GM18502 (cell line): ENCODE results near the gene SAMHD1.
"Not testable (repeated sequence)": the region's sequence is repeated elsewhere in the genome, so short reads cannot be mapped to it uniquely, and the experiment has no call there.

Experiments used
- ATAC-seq: cut with Tn5 transposase; IDR thresholded peaks from one replicate; pipeline ENCODE4 v1.9.1; 2021; ENCODE audit warnings: mild to moderate bottlenecking; ENCODE audit not compliant: unreplicated experiment, poor library complexity

The SAMHD1 gene

GRCh38 chr20:36920334-36920730, 31.2 kb downstream of the SAMHD1 start:
- ATAC-seq = no peak

GRCh38 chr20:36919715-36920333, 31.7 kb downstream of the SAMHD1 start:
- ATAC-seq = no peak

DNA sequence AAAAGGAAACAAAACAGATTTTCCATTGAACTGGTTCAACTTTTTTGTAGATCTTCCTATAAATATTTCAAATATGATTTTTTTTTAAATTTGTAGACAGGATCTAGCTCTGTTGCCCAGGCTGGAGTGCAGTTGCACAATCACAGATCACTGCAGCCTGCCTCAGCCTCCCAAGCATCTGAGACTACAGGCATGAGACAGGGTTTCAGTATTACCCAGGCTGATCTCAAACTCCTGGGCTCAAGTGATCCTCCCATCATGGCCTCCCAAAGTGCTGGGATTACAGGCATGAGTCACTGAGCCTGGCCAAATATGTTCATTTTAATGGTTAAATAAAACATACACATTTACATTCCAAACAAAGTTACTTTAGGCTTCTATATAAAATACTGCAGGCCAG, 33.6 kb downstream of the SAMHD1 start:
- ATAC-seq = no peak

GRCh38 chr20:36917240-36917639, 34.3 kb downstream of the SAMHD1 start:
- ATAC-seq = no peak

GRCh38 chr20:36916199-36916598, 35.3 kb downstream of the SAMHD1 start:
- ATAC-seq = no peak

DNA sequence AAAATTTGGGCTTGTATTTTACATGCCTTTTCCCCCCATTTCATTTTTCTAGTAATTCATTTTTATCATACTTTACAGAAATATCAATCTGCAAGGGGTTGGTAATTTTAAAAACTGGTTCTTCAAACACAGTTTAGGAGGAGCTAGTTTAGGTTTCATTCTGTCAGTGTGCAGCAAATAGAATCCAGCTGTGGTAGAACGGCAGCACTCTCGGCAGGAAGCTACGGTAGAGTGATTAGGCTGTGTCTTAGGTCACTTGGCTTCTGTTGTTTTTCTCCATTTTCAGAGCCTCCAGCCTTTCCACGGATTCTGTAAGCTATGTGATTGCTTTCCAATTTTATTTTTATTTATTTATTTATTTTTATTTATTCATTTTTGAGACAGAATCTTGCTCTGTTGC, 42.9 kb downstream of the SAMHD1 start:
- no peak for ATAC-seq

GRCh38 chr20:36906086-36906485, 45.4 kb downstream of the SAMHD1 start:
- ATAC-seq = not testable (repeated sequence)

DNA sequence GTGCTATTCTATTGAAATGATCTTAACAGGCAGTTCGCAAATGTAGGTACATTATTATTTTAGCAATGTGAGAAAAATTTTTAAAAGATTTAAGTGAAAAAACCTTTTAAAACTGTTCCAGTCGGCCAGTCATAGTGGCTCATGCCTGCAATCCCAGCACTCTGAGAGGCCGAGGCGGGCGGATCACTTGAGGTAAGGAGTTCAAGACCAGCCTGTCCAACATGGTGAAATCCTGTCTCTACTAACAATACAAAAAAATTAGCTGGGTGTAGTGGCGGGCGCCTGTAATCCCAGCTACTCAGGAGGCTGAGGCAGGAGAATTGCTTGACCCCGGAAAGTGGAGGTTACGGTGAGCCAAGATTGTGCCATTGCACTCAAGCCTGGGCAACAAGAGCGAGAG, 45.9 kb downstream of the SAMHD1 start:
- not testable (repeated sequence) for ATAC-seq

GRCh38 chr20:36904690-36905089, 46.8 kb downstream of the SAMHD1 start:
- no peak for ATAC-seq

- no peak for ATAC-seq
Measured at GRCh38 chr20:36895036-36895435, 56.5 kb downstream of the SAMHD1 start.

DNA sequence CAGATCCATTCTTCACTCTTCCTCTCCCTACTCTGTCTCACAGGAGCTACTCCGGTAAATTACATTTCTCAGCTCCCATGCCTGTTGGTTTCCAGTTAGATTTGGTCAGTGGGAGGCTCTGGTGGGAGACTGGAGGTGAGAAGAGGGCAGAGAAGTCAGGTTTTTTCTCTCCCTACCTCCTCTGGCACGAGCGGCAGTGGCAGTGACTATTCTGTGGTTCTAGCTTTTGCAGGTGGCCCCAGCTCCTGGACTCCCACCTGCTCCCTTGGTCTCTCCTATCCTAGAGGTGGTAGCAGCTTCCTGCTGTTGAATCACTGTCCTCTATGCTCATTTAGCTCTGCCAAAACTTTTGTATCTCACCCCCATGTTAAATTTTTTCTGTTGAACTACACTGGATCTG, 57.7 kb downstream of the SAMHD1 start:
- ATAC-seq = no peak

GRCh38 chr20:36891211-36891610, 60.3 kb downstream of the SAMHD1 start:
- no peak for ATAC-seq

DNA sequence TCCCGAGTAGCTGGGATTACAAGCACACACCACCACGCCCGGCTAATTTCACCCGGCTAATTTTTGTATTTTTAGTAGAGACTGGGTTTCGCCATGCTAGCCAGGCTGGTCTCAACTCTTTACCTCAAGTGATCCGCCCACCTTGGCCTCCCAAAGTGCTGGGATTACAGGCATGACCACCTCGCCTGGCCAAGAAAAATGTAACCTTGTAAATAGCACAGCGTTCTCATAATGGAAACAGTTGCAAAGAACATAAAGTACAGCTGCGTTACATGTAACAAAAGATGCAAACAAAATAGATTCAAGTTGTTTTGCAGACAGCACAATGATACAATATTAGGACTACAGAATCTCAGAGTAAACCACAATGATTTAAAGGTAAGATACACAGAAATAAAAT, 60.9 kb downstream of the SAMHD1 start:
- ATAC-seq = no peak

DNA sequence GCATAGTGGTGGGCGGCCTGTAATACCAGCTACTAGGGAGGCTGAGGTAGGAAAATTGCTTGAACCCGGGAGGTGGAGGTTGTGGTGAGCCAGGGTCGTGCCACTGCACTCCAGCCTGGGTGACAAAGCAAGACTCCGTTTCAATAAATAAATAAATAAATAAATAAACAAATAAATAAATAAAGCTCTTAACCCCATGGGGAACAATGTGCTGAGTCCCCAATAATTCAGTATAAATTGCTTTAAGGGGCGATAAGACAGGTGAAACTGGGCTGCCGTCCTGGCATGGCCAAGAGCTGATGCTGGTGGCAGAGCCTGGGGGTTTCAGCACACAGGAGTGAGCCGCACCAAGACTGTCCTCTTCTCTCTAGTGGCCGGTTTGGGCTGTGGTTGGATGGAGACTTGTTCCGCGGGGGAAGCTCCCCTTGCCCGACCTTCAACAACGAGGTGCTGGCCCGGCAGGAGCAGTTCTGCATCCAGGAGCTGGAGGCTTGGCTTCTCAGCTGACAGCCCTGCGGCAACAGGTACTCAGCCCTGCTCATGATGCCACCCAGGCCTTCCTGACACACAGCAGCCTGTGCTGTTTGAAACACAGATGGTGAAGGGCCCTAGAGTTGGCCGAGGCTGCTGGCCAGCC, 62.5 kb downstream of the SAMHD1 start:
- no peak for ATAC-seq

- ATAC-seq = no peak
Measured at GRCh38 chr20:36887752-36888090, 63.8 kb downstream of the SAMHD1 start.

DNA sequence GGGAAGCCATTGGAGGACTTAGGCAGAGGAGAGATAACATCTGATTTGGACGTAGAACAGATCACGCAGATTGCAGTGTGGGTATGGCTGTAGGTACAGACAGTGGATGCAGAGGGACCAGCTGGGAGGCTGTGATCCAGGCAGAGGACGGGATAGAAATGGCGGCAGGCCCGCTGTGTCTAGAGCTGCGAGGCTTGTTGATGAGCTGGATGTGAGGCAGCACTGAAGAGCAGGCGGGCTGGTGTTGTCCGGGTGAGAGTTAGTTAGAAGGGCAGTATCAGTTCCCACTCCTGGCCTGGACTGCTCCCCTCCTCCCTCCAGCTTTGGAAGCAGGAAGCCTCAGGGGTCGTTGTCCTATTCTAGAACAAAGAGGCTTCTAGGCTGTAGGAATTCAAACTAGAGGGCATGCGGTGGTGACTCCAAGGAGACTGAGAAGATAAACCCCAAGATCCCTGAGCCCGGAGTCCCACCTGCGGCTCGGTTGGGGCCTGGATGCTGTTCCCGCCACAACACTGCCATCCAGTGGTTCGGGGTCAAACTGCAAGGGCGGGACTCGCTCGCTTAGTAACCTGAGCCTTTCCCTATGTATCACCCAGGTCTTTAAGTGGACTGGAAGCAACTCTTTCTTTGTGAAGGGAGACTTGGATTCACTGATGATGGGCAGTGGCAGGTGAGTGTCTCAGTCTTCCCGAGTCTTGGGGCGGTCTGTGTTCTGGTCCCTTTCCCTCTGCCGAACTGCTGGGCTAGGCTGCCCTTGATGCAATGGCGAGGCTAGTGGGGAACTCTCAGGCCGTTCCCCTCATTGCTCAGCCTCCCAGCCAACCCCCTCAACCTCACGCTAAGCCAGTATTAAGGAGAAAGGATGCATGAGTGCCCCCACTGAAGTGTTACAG, 64.4 kb downstream of the SAMHD1 start:
- ATAC-seq = no peak

DNA sequence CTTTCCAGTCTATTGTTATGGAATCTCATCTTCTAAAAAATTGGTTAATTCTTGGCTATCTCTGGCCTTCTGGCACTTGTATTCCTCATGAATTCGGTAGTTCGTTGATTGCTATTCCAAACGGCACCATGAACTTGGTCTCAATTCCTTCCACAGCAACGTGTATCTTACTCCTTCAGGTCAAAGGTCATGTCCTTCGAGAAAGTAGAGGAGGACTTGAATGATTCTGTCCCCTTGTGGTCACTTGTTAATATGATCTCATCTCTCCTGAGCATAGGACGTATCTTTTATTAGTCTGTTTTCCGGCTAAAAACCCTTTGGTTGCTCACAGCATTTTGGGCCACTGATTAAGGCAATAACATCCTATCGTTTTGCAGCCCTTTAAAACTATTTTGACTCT, 66.2 kb downstream of the SAMHD1 start:
- no peak for ATAC-seq

DNA sequence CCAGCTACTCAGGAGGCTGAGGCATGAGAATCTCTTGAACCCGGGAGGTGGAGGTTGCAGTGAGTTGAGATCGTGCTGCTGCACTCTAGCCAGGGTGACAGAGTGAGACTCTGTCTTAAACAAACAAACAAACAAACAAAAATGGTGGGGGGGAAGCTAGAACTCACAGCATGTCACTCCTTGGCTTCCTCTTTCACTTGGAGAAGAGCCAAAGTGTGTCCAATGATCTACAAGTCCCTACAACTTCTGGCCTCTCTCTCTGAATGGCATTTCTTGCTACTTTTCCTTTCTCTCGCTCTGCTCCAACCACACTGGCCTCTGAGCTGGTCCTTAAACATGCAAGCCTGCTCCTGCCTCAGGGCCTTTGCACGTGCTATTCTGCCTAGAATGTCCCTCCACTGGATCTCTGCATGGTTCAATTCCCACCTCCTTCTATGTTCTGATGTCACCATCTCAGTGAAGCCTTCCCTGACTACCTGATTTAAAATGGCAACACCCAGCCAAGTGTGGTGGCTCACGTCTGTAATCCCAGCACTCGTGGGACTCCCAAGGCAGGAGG, 67.5 kb downstream of the SAMHD1 start:
- ATAC-seq = no peak

GRCh38 chr20:36881888-36882287, 69.6 kb downstream of the SAMHD1 start:
- ATAC-seq = no peak

DNA sequence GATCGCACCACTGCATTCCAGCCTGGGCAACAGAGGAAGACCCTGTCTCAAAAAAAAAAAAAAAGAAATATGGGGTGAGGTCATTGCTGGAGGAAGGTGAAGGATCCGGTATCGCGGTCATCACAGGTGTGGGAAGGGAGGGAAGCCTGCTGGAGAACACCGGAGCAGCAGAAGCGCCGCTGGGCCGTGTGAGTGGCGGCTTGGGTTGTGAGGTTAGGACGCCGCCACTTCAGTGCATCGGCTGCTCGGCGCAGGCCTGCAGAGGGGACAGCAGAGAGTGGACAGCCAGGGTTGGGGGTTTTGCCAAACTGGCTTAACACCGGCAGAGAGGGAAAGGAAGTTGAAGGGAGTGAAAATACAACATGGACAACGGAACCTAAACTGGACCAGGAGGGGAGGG, 70.2 kb downstream of the SAMHD1 start:
- ATAC-seq = no peak

DNA sequence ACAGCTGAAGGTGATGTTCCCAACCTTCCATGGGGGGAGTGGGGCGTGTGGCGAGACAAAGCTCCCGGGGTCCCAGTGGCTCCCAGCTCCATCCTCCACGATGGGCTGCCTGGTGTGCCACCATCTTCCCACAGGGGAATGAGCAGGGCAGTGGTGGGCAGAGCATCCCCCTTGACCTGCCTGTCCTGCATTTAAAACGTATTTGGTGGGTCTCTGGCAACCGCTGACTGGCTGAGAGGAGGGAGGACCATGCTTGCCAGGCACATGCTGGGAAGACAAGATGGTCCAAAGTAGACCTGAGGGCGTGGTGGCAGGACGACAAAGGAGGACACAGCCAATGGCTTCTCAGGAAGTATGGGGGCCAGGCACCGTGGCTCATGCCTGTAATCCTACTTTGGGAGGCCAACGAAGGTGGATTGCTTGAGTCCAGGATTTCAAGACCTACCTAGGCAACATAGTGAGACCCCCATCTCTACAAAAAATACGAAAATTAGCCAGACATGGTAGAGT, 70.7 kb downstream of the SAMHD1 start:
- no peak for ATAC-seq
